NCI-H345 (cell line): ENCODE measurements around the gene CDC14B.
"Not testable (repeated sequence)": the region's sequence is repeated elsewhere in the genome, so short reads cannot be mapped to it uniquely, and the experiment has no call there.

ENCODE experiments used
- DNase-seq: peaks from one replicate; lab custom pipeline; 2025; lab: John Stamatoyannopoulos, UW

CDC14B gene

DNA sequence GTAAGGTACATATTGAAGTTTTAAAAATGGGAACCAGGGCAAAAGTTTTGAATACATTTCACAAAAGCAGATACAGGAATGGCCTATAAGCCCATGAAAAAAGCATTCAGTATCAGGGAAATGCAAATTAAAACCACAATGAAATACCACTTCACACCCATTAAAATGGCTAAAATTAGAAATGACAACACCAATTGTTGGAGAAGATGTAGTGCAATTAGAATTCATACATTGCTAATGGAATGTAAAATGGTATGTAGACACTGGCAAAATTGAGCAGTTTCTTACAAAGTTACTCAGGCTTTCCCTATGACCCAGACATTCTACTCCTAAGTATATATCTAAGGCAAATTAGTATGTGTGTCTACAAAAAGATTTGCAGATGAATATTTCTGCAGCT is 34.2 kb downstream of the CDC14B start:
- no peak for DNase-seq

DNA sequence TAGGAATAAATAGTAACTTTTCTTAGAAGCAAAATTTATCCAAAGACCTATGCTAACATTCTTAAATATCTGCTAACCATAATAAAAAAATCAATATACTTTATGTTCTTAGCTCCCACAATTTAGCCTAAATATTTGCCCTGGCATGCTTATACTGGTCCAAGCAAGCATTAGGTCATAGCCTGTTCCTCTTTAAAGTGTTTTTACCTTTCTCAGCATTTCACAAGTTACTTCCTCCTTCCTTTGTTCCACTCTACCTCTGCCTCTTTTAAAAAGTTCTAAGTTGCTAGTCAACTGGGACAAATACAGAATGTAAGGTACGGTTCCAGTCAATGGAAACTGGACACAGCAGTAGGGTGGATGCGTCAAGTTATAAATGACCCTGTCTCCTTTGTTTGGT is 37.4 kb downstream of the CDC14B start:
- DNase-seq: not testable (repeated sequence)

DNA sequence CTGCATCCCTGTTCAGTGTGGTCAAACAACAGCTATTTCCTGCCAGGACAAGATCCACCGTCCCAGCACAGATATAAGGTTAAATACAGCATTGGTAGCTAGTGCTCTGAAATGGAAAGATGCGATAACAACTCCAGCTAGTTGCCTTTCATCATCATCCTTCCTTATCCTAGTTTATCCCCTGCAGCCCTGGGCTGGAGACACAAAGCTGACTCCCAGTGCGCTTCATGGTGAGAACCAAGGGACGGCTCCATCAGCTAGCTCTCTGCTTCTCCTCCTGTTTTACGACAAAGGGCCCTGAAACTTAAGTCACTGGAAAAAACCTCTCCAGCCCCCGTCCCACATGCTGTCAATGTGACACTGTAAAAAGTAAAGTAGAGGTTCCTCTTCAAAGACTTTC is 37.9 kb downstream of the CDC14B start:
- no peak for DNase-seq

- DNase-seq: no peak
These were observed 38.3 kb downstream of the CDC14B start for GRCh38 chr9:96581301-96581700.

- no peak for DNase-seq
These were observed 44.7 kb downstream of the CDC14B start for GRCh38 chr9:96574931-96575351.

GRCh38 chr9:96574455-96574854 is 45.2 kb downstream of the CDC14B start:
- no peak for DNase-seq

DNA sequence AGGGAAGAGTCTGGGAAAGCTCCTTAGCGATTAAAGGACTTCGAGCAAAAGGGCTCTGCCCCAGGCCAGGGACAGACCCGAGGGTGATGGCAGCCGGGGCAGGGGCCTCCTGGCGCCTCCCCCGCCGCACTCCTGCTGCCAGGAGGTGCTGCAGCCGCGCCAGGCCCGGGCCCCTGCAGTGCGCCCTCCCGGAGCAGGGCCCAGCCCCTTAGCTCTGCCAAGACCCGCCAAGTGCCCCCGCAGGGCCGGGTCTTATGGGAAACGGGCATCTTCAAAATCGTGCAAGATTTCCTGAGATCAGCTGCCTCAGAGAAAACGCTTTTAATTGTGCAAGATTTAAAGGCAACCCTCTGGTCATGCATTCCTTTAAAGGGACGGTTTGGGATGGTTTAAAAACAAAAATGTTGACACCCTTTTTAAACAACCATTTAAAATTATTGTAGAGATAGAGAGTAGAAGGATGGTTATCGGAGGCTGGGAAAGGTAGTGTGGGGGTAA is 52.4 kb downstream of the CDC14B start:
- DNase-seq: peak; percentile 19

DNA sequence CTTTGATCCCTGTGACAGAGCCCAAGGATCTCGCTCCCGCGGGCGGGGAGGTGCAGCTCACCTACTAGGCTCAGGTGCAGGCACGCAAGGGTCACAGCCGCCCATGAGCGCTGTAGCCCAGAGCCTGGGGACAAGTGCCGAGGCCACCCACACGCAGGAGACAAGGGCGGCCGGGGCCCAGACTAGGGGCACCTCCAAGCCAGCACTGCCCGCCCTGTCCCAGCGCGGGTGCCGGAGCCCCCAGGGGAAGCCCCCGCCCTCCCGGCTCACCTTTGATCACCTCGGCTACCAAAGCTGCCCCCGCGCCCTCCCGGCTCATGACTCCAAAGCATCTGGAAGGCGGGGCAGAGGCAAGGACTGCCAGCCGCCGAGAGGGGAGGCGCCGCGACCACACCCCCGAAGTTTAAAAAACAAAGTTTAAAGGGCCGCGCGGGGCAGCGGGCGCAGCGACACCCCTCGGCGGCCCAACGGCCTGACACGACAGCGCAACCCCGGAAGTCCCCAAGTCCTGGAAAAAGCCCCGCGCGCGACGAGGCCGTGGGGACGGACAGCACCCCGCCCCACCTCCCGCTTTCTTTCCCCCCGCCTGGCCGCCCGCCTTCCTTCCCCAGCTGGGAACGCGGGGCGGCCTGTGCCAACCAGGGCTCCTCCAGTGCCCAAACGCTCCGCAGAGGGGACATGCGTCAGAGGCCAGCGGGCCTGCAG is 53.0 kb downstream of the CDC14B start:
- DNase-seq: peak; percentile 19

- no peak for DNase-seq
These were observed 53.8 kb downstream of the CDC14B start for GRCh38 chr9:96565671-96566497.

DNA sequence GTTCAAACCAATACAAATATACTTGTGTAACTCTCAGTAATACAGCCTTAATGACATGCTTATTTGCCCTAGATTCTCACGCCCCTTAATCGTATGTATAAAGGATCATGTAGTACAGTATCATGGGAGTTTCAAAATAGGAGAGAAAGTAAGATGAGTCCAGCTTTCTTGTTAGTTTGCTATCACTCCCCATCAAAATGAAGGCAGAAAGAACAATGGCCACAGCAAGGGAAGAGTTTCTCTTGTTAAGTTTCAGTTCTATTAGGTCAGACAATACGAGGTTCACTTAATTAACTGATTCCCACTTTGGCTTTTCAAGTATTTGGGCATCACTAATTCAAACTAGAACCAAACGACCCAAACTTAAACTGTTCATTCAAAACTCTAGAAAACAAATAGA is 55.4 kb downstream of the CDC14B start:
- DNase-seq: no peak

- DNase-seq: no peak
These were observed 60.2 kb downstream of the CDC14B start for GRCh38 chr9:96559339-96559943.

DNA sequence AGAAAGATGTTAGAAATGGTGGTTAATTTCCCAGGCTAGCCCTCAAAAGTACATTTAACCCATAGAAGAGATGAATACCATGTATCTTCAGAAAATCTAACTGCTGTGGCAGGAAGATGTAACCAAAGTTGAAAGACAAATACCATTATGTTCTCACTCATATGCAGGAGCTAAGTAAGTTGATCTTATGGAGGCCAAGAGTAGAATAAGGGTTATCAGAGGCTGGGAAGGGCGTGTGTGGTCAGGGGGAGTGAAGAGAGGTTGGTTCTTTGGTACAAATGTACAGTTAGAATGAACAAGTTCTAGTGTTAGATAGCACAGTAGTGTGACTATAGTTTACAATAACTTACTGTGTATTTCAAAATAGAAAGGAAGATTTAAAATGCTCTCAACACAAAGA is 61.7 kb downstream of the CDC14B start:
- DNase-seq: no peak

- no peak for DNase-seq
These were observed 62.8 kb downstream of the CDC14B start for GRCh38 chr9:96556701-96557461.

DNA sequence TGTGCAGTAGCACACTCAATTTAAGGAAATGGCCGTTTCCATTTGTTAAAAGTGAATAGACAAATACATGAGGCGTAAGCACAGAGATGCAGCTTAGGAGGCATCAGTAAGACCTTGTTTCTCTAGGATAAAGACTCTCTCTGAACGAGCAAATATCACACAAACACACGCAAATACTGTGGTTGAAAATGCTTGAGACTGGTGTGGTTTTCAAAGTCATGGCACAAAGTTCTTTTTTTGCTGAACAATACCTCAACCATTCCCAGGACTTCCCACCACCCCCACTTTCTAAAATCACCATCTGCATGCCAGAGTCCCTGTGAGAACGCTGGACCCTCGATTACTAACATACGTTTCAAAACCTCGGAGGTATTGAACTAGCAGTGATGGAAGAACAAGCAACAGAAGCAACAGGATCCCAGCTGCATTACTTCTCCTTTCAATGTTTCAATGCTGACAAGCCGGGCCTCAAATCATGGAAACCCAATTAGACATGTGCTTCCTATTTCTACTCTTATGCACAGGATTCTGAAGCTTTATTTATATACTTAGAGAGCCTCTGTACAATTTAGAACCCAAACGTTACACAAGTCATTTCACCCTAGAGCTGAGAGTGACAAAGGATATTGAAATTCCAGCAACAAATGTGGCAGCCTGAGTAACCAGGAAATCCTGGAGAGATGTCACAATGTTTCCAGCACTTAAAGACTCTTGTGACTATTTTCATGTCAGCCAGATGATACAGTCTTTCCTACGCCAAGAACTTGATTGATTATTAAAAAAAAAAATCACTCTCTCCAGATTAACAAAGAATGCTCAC is 63.9 kb downstream of the CDC14B start:
- no peak for DNase-seq

DNA sequence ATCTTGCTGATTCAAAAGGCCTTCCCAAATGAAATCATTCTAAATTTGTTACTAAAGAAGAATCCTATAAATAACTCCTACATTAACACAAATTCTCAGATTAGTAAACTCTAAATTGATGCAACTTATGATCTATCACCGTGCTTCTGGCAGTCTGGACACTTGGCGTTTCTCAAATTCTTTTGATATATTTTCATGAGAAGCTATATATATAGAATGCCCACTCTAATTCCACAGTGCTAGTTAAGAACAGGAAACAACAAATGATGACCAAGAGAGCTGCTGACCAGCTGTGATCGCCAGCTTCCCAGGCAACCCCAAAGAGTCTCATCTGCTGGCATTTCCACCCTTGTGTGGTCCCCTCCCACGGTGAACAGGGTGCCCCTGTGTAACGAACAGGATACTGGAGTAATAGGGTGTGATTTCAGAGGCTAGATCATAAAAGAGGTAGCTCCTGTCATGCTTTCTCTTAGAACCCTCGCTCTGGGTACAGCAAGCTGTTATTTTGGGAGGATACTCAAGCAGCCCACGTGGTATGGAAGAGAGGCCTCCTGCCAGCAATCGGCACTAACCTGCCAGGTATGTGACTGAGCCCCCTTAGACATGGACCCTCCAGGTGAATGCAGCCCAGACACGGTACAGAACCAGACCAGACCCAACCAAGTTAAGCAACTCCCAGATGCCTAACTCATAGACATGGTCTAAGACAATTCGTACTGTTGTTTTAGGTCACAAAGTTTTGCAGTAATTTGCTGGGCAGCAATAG is 64.7 kb downstream of the CDC14B start:
- no peak for DNase-seq

GRCh38 chr9:96554326-96554725 is 65.3 kb downstream of the CDC14B start:
- no peak for DNase-seq

GRCh38 chr9:96553070-96553469 is 66.6 kb downstream of the CDC14B start:
- DNase-seq: no peak

GRCh38 chr9:96551403-96551802 is 68.2 kb downstream of the CDC14B start:
- no peak for DNase-seq

DNA sequence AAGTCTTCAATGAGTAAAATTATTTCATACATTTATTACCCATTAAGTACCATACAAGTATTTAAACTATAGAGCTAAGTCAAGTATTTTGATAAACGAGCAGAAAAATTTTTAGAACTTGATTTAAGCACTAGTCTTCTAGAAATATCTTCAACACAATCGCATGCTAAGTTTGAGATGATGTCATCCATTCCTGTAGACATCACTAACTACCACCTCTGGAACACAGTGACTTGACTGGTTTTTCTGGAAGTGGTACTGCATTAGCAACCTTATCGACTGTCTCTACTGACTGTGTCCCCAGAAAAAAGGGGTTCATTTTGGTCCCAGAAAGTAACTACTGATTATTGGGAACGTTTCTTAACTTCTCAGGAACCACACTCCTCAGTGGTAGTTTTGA is 69.0 kb downstream of the CDC14B start:
- DNase-seq: no peak

DNA sequence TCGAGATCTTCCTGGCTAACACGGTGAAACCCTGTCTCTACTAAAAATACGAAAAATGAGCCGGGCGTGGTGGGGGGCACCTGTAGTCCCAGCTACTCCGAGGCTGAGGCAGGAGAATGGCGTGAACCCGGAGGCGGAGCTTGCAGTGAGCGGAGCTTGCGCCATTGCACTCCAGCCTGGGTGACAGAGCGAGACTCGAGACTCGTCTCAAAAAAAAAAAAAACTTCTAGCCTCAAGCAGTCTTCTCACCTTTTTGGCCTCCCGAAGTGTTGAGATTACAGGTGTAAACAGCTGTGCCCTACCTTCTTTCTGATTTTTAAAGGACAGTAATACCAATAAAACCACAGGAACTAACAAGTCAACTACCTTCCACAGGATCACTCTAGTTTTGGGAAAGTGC is 76.5 kb downstream of the CDC14B start:
- not testable (repeated sequence) for DNase-seq
